Heart left ventricle (tissue), 16 donors: ENCODE data around the gene CNN2. TPM values are rescaled to one million over a fixed set of nuclear protein-coding genes. Genes with fewer than 3 reads are reported as not detected.

Source experiments
- ATAC-seq, 4 donors: fragments of 200-7000 bp; cut with Tn5 transposase; one replicate each; pipeline ENCODE4 v1.9.1; 2020 to 2022; ENCODE audit warnings: moderate library complexity in 4 of 4, mild to moderate bottlenecking in 3 of 4, moderate number of reproducible peaks in 1 of 4
- DNase-seq, 5 donors: peaks; one replicate each; pipeline ENCODE4 v3.0.0-alpha.2; 2020
- H3K27ac ChIP-seq, 12 donors: fragments of 200-600 bp; sonication (generic) in 4 of 12; one replicate each; pipeline versions ENCODE4 v1.5.0 to v1.8.0; 2016 to 2022; ENCODE audit warnings: mild to moderate bottlenecking in 2 of 12
- H3K27me3 ChIP-seq, 9 donors: fragments of 200-600 bp; sonication (generic) in 2 of 9; one replicate each; pipeline versions ENCODE4 v1.5.1 to v1.8.0; 2016 to 2022; ENCODE audit warnings: mild to moderate bottlenecking in 3 of 9
- H3K36me3 ChIP-seq, 9 donors: fragments of 200-600 bp; sonication (generic) in 2 of 9; one replicate each; pipeline versions ENCODE4 v1.5.0 to v1.8.0; 2018 to 2022; ENCODE audit warnings: mild to moderate bottlenecking in 2 of 9
- H3K4me1 ChIP-seq, 12 donors: fragments of 200-600 bp; sonication (generic) in 4 of 12; one replicate each; pipeline versions ENCODE4 v1.5.0 to v1.8.0; 2016 to 2022; ENCODE audit warnings: mild to moderate bottlenecking in 3 of 12
- H3K4me3 ChIP-seq, 12 donors: fragments of 200-600 bp; sonication (generic) in 4 of 12; one replicate each; pipeline versions ENCODE4 v1.5.0 to v1.8.0; 2017 to 2022; ENCODE audit warnings: mild to moderate bottlenecking in 9 of 12, moderate library complexity in 4 of 12
- H3K9me3 ChIP-seq, 12 donors: fragments of 200-600 bp; sonication (generic) in 4 of 12; one replicate each; pipeline versions ENCODE4 v1.5.0 to v1.8.0; 2016 to 2022; ENCODE audit warnings: mild to moderate bottlenecking in 1 of 12
- POLR2A ChIP-seq, 2 donors: fragments of 450-650 bp; IDR thresholded peaks; one replicate each; pipeline ENCODE4 v1.6.1; 2017; ENCODE audit warnings: antibody characterized with exemption in 2 of 2, mild to moderate bottlenecking in 2 of 2, moderate library complexity in 2 of 2
- WGBS, 4 donors: extraction: QIAGEN DNeasy Blood & Tissue Kit in 2 of 4; methylation state at CpG; one replicate each; pipeline versions ENCODE4 v1.1.5 to v1.1.7; 2013 to 2018; 5-methylcytosine and 5-hydroxymethylcytosine counted together
- intact Hi-C, 10 donors: fragments of 100-400 bp; cut with DNase I; formaldehyde crosslinking; loops; one replicate each; pipeline versions ENCODE4 v1.11.1 to v1.14.2; 2022
- polyA plus RNA-seq, 2 donors: library from polyadenylated mRNA; stranded (reverse); fragments of 200-250 nt; gene quantifications; one replicate each; pipeline ENCODE4 v1.2.3, GENCODE V29; 2013
- total RNA-seq, 9 donors: library from RNA; depleted of rRNA in 2 of 9; stranded (reverse); fragments of >200 nt in 2 of 9; fragmentation: NEBNext Ultra II Directional in 3 of 9; extraction: Animal tissue kit (Norgen Biotek cat#: 25700) in 3 of 9; gene quantifications; one replicate each; pipeline versions ENCODE4 v1.1.0 to v1.2.4, GENCODE V29; 2016 to 2023
- TF ChIP-seq, protein P1 (sequence below), 12 donors: fragments of 200-600 bp; sonication (generic) in 4 of 12; IDR thresholded peaks; one replicate each; pipeline versions ENCODE4 v1.5.0 to v1.8.0; 2018 to 2022; ENCODE audit warnings: antibody characterized with exemption in 12 of 12, mild to moderate bottlenecking in 5 of 12
- donor health status: ischemic (EF 13 %, LVEDD 7.1; RV severe dilation, severe dysfunction).
- donor health status: healthy with polysubstance abuse.
- donor health status: DM: no; HTN: yes; CAD: no.
- donor health status: DM: no; HTN: no; CAD: no.
- donor health status: ischemic (EF 25% LVEDD 6.9; RV normal size, moderate dysfunction).
- donor health status: ischemic (EF 25% LVEDD 5.7; RV mildly dilated, moderate dysfunction).
- donor health status: healthy.
- donor health status: DM: yes; HTN: yes; CAD: no.
- donor health status: ischemic (EF 35%, LVEDD 5.7; RV mildly dilated, moderate dysfunction).
- donor health status: nonischemic (EF 11% LVEDD 7.7; RV severe dilation, severe dysfunction).
- donor health status: DM: yes; HTN: yes; CAD: no.
- donor health status: PGD.
- donor health status: ischemic (EF 29% LVEDD 5.4; RV normal size, mild dysfunction).
- donor health status: nonischemic (EF 23%, LVEDD 6.1; RV moderate dilation, normal function).

CNN2 gene
- total and polyA plus RNA-seq, 11 donors = 26.2 to 98.5 (median 58.2) TPM

- peaks cover 0 to 52% (median 0%) of the 10 kb centered on the region in 9 donors for H3K36me3 ChIP-seq
- DNase-seq = peak; percentile 78 to 95 (median 89)
- peak overlapping the region in 7 of 12 donors; percentile 9 to 48 (median 22) for H3K4me3 ChIP-seq
- no peaks in the 10 kb centered on the region for H3K9me3 ChIP-seq
- no peak for TF ChIP-seq POLR2A (IDR thresholded peaks at IDR 0.05)
- TF ChIP-seq, protein P1, sequence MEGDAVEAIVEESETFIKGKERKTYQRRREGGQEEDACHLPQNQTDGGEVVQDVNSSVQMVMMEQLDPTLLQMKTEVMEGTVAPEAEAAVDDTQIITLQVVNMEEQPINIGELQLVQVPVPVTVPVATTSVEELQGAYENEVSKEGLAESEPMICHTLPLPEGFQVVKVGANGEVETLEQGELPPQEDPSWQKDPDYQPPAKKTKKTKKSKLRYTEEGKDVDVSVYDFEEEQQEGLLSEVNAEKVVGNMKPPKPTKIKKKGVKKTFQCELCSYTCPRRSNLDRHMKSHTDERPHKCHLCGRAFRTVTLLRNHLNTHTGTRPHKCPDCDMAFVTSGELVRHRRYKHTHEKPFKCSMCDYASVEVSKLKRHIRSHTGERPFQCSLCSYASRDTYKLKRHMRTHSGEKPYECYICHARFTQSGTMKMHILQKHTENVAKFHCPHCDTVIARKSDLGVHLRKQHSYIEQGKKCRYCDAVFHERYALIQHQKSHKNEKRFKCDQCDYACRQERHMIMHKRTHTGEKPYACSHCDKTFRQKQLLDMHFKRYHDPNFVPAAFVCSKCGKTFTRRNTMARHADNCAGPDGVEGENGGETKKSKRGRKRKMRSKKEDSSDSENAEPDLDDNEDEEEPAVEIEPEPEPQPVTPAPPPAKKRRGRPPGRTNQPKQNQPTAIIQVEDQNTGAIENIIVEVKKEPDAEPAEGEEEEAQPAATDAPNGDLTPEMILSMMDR (IDR thresholded peaks at IDR 0.05) = no peak
- intact Hi-C loops = no loop called here
- peaks cover 11 to 32% (median 15%) of the 10 kb centered on the region in 9 donors for H3K27me3 ChIP-seq
- peaks cover 0 to 65% (median 2%) of the 10 kb centered on the region in 12 donors for H3K4me1 ChIP-seq
- WGBS, 4 donors = 54 to 75% (median 71%) methylated on average over 26 to 54 of the region's 54 CpGs
- peak overlapping the region in 2 of 12 donors; percentile 19 to 74 for H3K27ac ChIP-seq
- ATAC-seq = peak in 3 of 4 donors; percentile 36 to 48 (median 40)
Measured at GRCh38 chr19:1074544-1075283, 48.3 kb downstream of the CNN2 start.

DNA sequence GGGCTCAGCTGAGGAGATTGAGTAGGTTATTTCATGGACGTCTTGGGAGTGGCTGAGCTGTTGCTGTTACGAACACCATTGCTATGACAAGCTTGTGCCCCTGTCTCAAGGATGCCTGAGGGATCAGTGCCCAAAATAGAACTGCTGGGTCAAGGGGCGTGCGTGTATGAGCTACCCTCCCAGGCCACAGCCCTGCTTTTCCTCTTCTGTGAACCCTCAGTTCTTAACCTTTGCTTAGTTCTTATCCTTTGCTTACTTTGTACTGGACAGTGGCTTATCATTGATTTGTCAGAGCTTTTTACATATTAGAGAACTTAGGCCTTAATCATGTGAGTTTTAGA, 49.6 kb downstream of the CNN2 start:
- intact Hi-C loops = no loop called here
- ATAC-seq (no peak), DNase-seq (no peak)
- Histone ChIP-seq H3K27ac (peak overlapping the region in 1 of 12 donors; percentile 65), H3K4me3 (no peak overlapping the region), H3K36me3 (peaks cover 0 to 52% (median 0%) of the 10 kb centered on the region in 9 donors), H3K9me3 (no peaks in the 10 kb centered on the region), H3K4me1 (peaks cover 0 to 54% (median 1%) of the 10 kb centered on the region in 12 donors), H3K27me3 (peaks cover 2 to 19% (median 7%) of the 10 kb centered on the region in 9 donors)
- TF ChIP-seq, protein P1 (IDR thresholded peaks at IDR 0.05) = no peak
- no peak for TF ChIP-seq POLR2A (IDR thresholded peaks at IDR 0.05)
- 78 to 85% (median 82%) methylated on average over 4 of the region's 4 CpGs for WGBS, 4 donors

GRCh38 chr19:1076951-1077350, 50.5 kb downstream of the CNN2 start:
- Histone ChIP-seq H3K36me3 (peaks cover 0 to 54% (median 0%) of the 10 kb centered on the region in 9 donors), H3K27ac (peak overlapping the region in 1 of 12 donors; percentile 65), H3K9me3 (no peaks in the 10 kb centered on the region), H3K27me3 (peaks cover 0 to 10% (median 3%) of the 10 kb centered on the region in 9 donors), H3K4me3 (peak overlapping the region in 2 of 12 donors; percentile 31 to 47), H3K4me1 (peaks cover 0 to 55% (median 0%) of the 10 kb centered on the region in 12 donors)
- peak in 3 of 4 donors; percentile 38 to 70 (median 53) for ATAC-seq
- intact Hi-C loops = no loop called here
- WGBS, 4 donors = 52 to 57% (median 54%) methylated on average over 16 of the region's 16 CpGs
- peak; percentile 52 to 88 (median 67) for DNase-seq
- no peak for TF ChIP-seq POLR2A (IDR thresholded peaks at IDR 0.05)
- TF ChIP-seq, protein P1 (IDR thresholded peaks at IDR 0.05) = no peak

- Histone ChIP-seq H3K27ac (no peak overlapping the region), H3K36me3 (peaks cover 0 to 63% (median 0%) of the 10 kb centered on the region in 9 donors), H3K27me3 (peaks cover 0 to 6% (median 0%) of the 10 kb centered on the region in 9 donors), H3K9me3 (no peaks in the 10 kb centered on the region), H3K4me3 (peak overlapping the region in 1 of 12 donors; percentile 8), H3K4me1 (peaks cover 0 to 51% (median 3%) of the 10 kb centered on the region in 12 donors)
- DNase-seq (peak in 1 of 5 donors; percentile 63), ATAC-seq (no peak)
- TF ChIP-seq POLR2A (IDR thresholded peaks at IDR 0.05) = no peak
- TF ChIP-seq, protein P1 (IDR thresholded peaks at IDR 0.05) = no peak
- WGBS, 4 donors = 88 to 92% (median 90%) methylated on average over 29 to 45 of the region's 45 CpGs
- intact Hi-C loops = loop anchor here in 1 of 10 donors (10.0 kb wide), 1 partner anchor 45 kb away; no protein-coding TSS in a partner anchor
Measured at GRCh38 chr19:1079566-1080111, 53.2 kb downstream of the CNN2 start.
